Activated CD8-positive, alpha-beta memory T cell treated with anti-CD3 and anti-CD28 coated beads, Interleukin-2, amount 10 ng/mL, durations not matched to agents 7 days and 5 days (primary cell): Measurements from ENCODE around the gene LIPC. TPM values are rescaled to one million over a fixed set of nuclear protein-coding genes. Genes with fewer than 3 reads are reported as not detected.

Experiments
- ATAC-seq: fragments of 150-1000 bp; cut with Tn5 transposase; one replicate; pipeline ENCODE4 v1.10.0; 2021; ENCODE audit warnings: moderate library complexity
- CTCF ChIA-PET: fragments of 350-600 bp; sonication (Branson Sonifier 250); formaldehyde crosslinking; loops from one replicate; lab custom pipeline; 2021; ENCODE audit warnings: antibody characterized with exemption; lab: Charles Lee
- DNase-seq: peaks from one replicate; pipeline ENCODE4 v3.0.0-alpha.2; 2020
- H3K27ac Mint-ChIP-seq: one replicate; pipeline ENCODE4 v1.8.0; 2021; ENCODE audit warnings: mild to moderate bottlenecking, mixed read lengths
- H3K27me3 Mint-ChIP-seq: one replicate; pipeline ENCODE4 v1.8.0; 2021; ENCODE audit warnings: mixed read lengths
- H3K36me3 Mint-ChIP-seq: one replicate; pipeline ENCODE4 v1.8.0; 2021; ENCODE audit warnings: mild to moderate bottlenecking, mixed read lengths
- H3K4me1 Mint-ChIP-seq: one replicate; pipeline ENCODE4 v1.8.0; 2021; ENCODE audit warnings: mixed read lengths
- H3K4me3 Mint-ChIP-seq: one replicate; pipeline ENCODE4 v1.8.0; 2021; ENCODE audit warnings: mild to moderate bottlenecking, moderate library complexity, mixed read lengths
- H3K9me3 Mint-ChIP-seq: one replicate; pipeline ENCODE4 v1.8.0; 2022; ENCODE audit warnings: low read depth, mixed read lengths
- total RNA-seq, 2 experiments: library from RNA; stranded (reverse); gene quantifications; one replicate each; pipeline ENCODE4 v1.2.3, GENCODE V29; 2021

The LIPC gene
- total RNA-seq, 2 experiments from 2014 or later: 5.3 to 9.0 TPM

DNA sequence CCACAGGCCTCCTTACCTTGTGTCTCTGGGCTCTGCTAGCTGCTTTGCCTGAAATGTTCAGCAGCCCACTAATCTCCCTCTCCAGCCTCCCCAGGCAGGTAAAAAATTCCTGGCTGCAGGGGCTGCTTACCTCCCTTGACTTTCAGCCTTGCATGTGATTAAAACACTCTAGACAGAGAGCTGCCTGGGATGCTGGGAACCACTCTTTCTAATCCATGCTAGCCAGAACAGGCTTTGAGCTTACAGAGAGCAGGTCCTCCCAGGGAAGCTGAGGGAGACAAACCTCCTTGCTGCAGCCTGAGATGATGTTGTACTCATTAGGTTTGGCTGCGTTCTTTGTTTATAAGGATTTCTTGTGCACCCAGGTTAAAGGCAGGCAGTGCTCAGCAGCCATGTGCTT is 33.7 kb upstream of the LIPC start:
- no peaks in the 10 kb centered on the region for H3K9me3 Mint-ChIP-seq
- H3K36me3 Mint-ChIP-seq: no peaks in the 10 kb centered on the region
- CTCF ChIA-PET: no interaction called here
- no peak overlapping the region for H3K4me3 Mint-ChIP-seq
- peaks cover 10% of the 10 kb centered on the region for H3K27me3 Mint-ChIP-seq
- H3K4me1 Mint-ChIP-seq: no peaks in the 10 kb centered on the region
- ATAC-seq: no peak
- no peak for DNase-seq
- H3K27ac Mint-ChIP-seq: no peak overlapping the region

DNA sequence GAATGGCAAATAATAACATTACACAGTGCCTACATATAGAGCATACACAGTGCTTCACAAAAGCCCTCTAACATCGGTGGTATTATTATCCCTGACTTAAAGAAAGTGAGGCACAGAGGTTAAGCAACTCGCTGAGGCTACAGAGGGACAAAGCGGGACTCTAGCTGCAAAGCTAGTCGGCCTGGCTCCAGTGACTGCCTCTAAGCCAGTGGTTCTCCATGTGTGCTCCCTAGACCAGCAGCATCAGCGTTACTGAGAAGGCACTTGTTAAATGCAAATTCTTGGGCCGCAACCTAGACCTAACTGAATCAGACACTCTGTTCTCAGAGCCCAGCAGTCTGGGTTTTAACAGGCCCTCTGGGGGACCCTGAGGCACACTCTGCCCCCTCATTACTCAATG is 33.1 kb upstream of the LIPC start:
- Mint-ChIP-seq H3K4me1 (no peaks in the 10 kb centered on the region), H3K36me3 (no peaks in the 10 kb centered on the region), H3K27ac (no peak overlapping the region), H3K27me3 (peaks cover 10% of the 10 kb centered on the region), H3K4me3 (no peak overlapping the region), H3K9me3 (no peaks in the 10 kb centered on the region)
- no peak for DNase-seq
- ATAC-seq: no peak
- CTCF ChIA-PET: interaction anchor here (0.9 kb wide), 1 partner anchor 343 kb away, joined by 3 read pairs; no protein-coding TSS in a partner anchor

- Mint-ChIP-seq H3K27ac (no peak overlapping the region), H3K27me3 (peaks cover 10% of the 10 kb centered on the region)
- CTCF ChIA-PET: interaction anchor here (0.9 kb wide), 1 partner anchor 342 kb away, joined by 3 read pairs; no protein-coding TSS in a partner anchor
Measured at GRCh38 chr15:58399739-58400138, 32.1 kb upstream of the LIPC start.

GRCh38 chr15:58401276-58401675 is 30.5 kb upstream of the LIPC start:
- H3K9me3 Mint-ChIP-seq: no peaks in the 10 kb centered on the region
- H3K36me3 Mint-ChIP-seq: no peaks in the 10 kb centered on the region
- H3K4me3 Mint-ChIP-seq: no peak overlapping the region
- DNase-seq: no peak
- peaks cover 3% of the 10 kb centered on the region for H3K27me3 Mint-ChIP-seq
- ATAC-seq: no peak
- CTCF ChIA-PET: no interaction called here
- no peak overlapping the region for H3K27ac Mint-ChIP-seq
- no peaks in the 10 kb centered on the region for H3K4me1 Mint-ChIP-seq

More at GRCh38 chr15:58399739-58400138, 32.1 kb upstream of the LIPC start:
- no peaks in the 10 kb centered on the region for H3K4me1 Mint-ChIP-seq
- DNase-seq: no peak
- ATAC-seq: no peak
- no peaks in the 10 kb centered on the region for H3K9me3 Mint-ChIP-seq
- H3K36me3 Mint-ChIP-seq: no peaks in the 10 kb centered on the region
- H3K4me3 Mint-ChIP-seq: no peak overlapping the region

DNA sequence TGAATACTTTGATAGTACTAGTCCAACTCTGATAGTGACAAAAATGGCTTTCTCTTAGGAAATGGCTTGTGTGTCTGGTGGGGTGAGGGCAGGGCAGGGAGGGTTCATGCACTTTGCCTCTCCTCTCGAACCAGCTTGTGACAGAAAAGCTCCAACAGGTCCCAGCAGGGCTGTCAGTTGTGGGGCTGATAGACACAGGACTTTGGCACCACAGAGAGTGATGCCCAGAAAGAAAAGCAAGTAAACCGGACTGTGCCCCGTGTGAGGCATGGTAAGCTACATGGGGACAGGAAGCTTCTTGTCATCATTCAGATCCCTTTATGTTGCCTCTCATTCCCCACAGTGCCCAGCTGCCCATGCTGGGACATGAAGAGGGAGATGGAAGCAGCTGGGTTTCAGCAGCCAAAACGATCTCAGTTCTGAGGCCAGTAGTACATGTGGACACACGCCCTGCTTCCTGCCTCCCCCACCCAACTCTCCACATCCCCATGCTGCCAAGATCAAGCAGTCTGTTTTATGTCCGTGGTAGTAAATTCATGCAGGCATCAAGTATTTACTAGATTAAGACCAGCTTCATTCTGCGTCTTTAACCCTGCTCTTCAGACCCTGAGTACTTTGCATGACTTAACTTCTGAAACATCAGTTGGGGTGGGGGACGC is 29.7 kb upstream of the LIPC start:
- no peak overlapping the region for H3K27ac Mint-ChIP-seq

DNA sequence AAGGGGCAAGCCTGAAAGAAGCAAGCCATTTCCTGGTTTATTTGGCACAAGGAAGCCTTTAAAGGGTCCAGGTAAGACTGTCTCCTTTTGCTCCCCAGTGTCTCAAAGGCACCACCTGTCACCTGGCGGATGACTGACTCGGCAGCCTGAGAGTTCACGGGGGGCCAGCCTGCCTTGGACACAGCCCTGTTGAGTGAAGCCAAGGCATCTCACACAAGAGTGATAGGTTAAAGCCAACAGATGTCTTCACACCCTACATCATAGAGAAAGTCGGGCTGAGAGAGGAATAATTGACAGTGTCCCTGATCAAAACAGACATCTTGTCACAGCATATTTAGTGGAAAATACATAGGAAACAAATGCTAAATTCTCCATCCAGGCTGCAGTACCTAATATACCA is 28.2 kb upstream of the LIPC start:
- CTCF ChIA-PET: no interaction called here
- Mint-ChIP-seq H3K27me3 (no peaks in the 10 kb centered on the region), H3K9me3 (no peaks in the 10 kb centered on the region), H3K4me3 (no peak overlapping the region), H3K36me3 (no peaks in the 10 kb centered on the region), H3K4me1 (no peaks in the 10 kb centered on the region), H3K27ac (no peak overlapping the region)
- ATAC-seq (no peak), DNase-seq (no peak)

More for the DNA sequence above, 29.7 kb upstream of the LIPC start:
- Mint-ChIP-seq H3K4me1 (no peaks in the 10 kb centered on the region), H3K36me3 (no peaks in the 10 kb centered on the region), H3K4me3 (no peak overlapping the region), H3K9me3 (no peaks in the 10 kb centered on the region), H3K27me3 (peaks cover 3% of the 10 kb centered on the region)
- no peak for ATAC-seq
- DNase-seq: no peak
- CTCF ChIA-PET: interaction anchor here (1.5 kb wide), 1 partner anchor 87 kb away, joined by 4 read pairs; no protein-coding TSS in a partner anchor

GRCh38 chr15:58404020-58404419 is 27.8 kb upstream of the LIPC start:
- Mint-ChIP-seq H3K4me3 (no peak overlapping the region), H3K9me3 (no peaks in the 10 kb centered on the region), H3K27ac (no peak overlapping the region), H3K4me1 (peaks cover under 1% of the 10 kb centered on the region), H3K36me3 (no peaks in the 10 kb centered on the region), H3K27me3 (no peaks in the 10 kb centered on the region)
- CTCF ChIA-PET: no interaction called here
- no peak for DNase-seq
- no peak for ATAC-seq

GRCh38 chr15:58404722-58405121 is 27.1 kb upstream of the LIPC start:
- DNase-seq: no peak
- Mint-ChIP-seq H3K36me3 (no peaks in the 10 kb centered on the region), H3K4me1 (peaks cover 6% of the 10 kb centered on the region), H3K9me3 (no peaks in the 10 kb centered on the region), H3K27me3 (no peaks in the 10 kb centered on the region), H3K27ac (no peak overlapping the region), H3K4me3 (no peak overlapping the region)
- CTCF ChIA-PET: interaction anchor here (0.6 to 1.5 kb wide), 2 partner anchors 113 to 179 kb away, joined by 3 read pairs; no protein-coding TSS in a partner anchor
- no peak for ATAC-seq

- peaks cover 2% of the 10 kb centered on the region for H3K36me3 Mint-ChIP-seq
- ATAC-seq (no peak), DNase-seq (no peak)
- H3K4me1 Mint-ChIP-seq: peaks cover 12% of the 10 kb centered on the region
- no peak overlapping the region for H3K4me3 Mint-ChIP-seq
- H3K27me3 Mint-ChIP-seq: no peaks in the 10 kb centered on the region
- no peak overlapping the region for H3K27ac Mint-ChIP-seq
- no peaks in the 10 kb centered on the region for H3K9me3 Mint-ChIP-seq
- CTCF ChIA-PET: interaction anchor here (1.5 to 1.7 kb wide), 2 partner anchors 11 to 112 kb away, joined by 3 read pairs; no protein-coding TSS in a partner anchor
Measured at GRCh38 chr15:58405865-58406264, 25.9 kb upstream of the LIPC start.

GRCh38 chr15:58406811-58407210 is 25.0 kb upstream of the LIPC start:
- CTCF ChIA-PET: interaction anchor here (1.2 to 1.7 kb wide), 2 partner anchors 10 to 152 kb away, joined by 3 to 4 read pairs; no protein-coding TSS in a partner anchor
- H3K36me3 Mint-ChIP-seq: peaks cover 2% of the 10 kb centered on the region
- H3K9me3 Mint-ChIP-seq: no peaks in the 10 kb centered on the region

DNA sequence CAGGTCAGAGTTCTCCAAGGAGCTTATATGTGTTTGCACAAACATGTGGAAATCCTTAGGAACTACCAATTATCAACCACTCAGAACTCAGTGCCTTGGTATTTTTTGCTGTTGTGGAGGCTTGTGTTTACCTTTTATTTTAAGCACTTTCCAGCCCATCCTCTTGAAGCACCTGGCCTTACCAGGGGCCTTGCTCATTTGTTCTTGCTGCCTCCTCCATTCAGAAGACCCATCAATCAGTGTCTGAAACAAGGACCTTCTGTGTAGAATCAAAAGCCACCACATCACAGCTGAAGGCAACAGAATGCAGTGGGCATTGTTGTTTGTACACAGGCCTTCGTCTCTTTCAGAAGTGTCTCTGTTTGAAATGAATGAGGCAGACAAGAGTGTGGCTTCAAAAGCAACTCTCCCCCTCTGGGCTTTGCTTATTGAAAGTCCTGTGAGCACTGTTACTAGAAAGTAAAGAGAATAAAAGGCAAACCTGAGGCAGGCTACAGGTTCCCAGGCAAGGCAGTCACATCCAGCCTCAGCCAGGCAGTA is 24.5 kb upstream of the LIPC start:
- Mint-ChIP-seq H3K27ac (no peak overlapping the region), H3K36me3 (peaks cover 2% of the 10 kb centered on the region), H3K4me1 (peaks cover 16% of the 10 kb centered on the region), H3K4me3 (no peak overlapping the region), H3K27me3 (no peaks in the 10 kb centered on the region), H3K9me3 (no peaks in the 10 kb centered on the region)
- no peak for ATAC-seq
- CTCF ChIA-PET: interaction anchor here (1.2 kb wide), 1 partner anchor 151 kb away, joined by 4 read pairs; no protein-coding TSS in a partner anchor
- DNase-seq: no peak

More at GRCh38 chr15:58406811-58407210, 25.0 kb upstream of the LIPC start:
- Mint-ChIP-seq H3K4me1 (peaks cover 13% of the 10 kb centered on the region), H3K4me3 (no peak overlapping the region), H3K27me3 (no peaks in the 10 kb centered on the region), H3K27ac (no peak overlapping the region)
- no peak for DNase-seq
- ATAC-seq: no peak

DNA sequence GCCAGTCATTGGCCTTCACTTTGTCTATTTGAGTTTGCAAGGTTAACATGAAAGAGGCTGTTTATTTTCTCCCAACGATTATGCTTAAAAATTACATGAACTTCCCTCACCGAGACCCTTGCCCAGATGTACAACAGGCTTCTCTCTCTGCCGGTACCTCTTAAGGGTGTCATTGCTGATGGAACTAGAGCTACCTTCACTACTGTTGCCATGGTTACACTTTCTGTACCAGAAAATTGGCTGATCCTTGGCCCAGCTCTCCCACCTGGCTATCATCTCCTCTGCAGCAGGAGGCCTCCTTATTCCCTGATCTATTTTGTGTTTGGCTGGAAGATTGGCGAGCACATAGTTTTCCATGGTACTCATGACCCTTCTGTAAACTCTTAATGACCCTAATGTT is 24.0 kb upstream of the LIPC start:
- Mint-ChIP-seq H3K9me3 (no peaks in the 10 kb centered on the region), H3K36me3 (peaks cover 3% of the 10 kb centered on the region), H3K4me3 (no peak overlapping the region), H3K4me1 (peaks cover 16% of the 10 kb centered on the region), H3K27ac (no peak overlapping the region), H3K27me3 (no peaks in the 10 kb centered on the region)
- ATAC-seq (no peak), DNase-seq (no peak)
- CTCF ChIA-PET: no interaction called here

DNA sequence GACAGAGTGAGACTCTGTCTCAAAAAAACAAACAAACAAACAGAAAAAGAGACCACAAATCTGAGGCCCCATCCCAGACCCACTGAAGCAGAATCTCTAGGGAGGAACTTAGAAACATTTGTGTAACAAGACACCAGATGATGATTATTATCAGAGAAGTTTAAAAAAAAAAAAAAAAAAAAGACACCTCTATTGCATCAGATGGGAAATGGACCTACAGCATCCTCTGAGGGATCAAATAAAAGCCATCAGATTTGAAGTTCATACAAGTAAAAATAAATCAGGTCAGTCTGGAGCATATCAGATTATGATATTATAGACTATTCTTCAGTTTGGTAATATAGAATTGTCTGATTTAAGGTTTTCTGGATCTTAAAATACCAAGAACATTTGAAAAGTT is 21.9 kb upstream of the LIPC start:
- ATAC-seq (no peak), DNase-seq (no peak)
- Mint-ChIP-seq H3K27me3 (no peaks in the 10 kb centered on the region), H3K4me3 (peak overlapping the region; percentile 87), H3K36me3 (peaks cover 12% of the 10 kb centered on the region), H3K27ac (peak overlapping the region; percentile 95), H3K9me3 (no peaks in the 10 kb centered on the region), H3K4me1 (peaks cover 16% of the 10 kb centered on the region)
- CTCF ChIA-PET: interaction anchor here (0.7 to 1.7 kb wide), 3 partner anchors 139 to 361 kb away, joined by 3 to 4 read pairs (median 4); partner anchors contain the start of gene MINDY2

- Mint-ChIP-seq H3K9me3 (no peaks in the 10 kb centered on the region), H3K27ac (peak overlapping the region; percentile 95), H3K36me3 (peaks cover 13% of the 10 kb centered on the region), H3K27me3 (no peaks in the 10 kb centered on the region), H3K4me1 (peaks cover 16% of the 10 kb centered on the region), H3K4me3 (peak overlapping the region; percentile 87)
- DNase-seq: peak; percentile 75
- CTCF ChIA-PET: interaction anchor here (1.1 to 1.7 kb wide), 2 partner anchors 140 to 360 kb away, joined by 4 read pairs; partner anchors contain the start of gene MINDY2
- ATAC-seq: peak; percentile 90
Measured at GRCh38 chr15:58410353-58410752, 21.4 kb upstream of the LIPC start.
